ENCODE data around the gene RMND1.
A peak's percentile ranks its signal among the peaks of the same experiment; 100 is the strongest.

The RMND1 gene

GRCh38 chr6:151417477-151417876 is 34.4 kb downstream of the RMND1 start:
- no peak for DNase-seq (ENCODE audit: low read depth in 2 of 2)

- DNase-seq (ENCODE audit: low read depth in 2 of 2) = no peak
These were observed 37.2 kb downstream of the RMND1 start for GRCh38 chr6:151414641-151415260.

GRCh38 chr6:151413372-151414145 is 38.4 kb downstream of the RMND1 start:
- no peak for DNase-seq (ENCODE audit: low read depth in 2 of 2)

GRCh38 chr6:151412909-151413308 is 39.0 kb downstream of the RMND1 start:
- no peak for DNase-seq (ENCODE audit: low read depth in 2 of 2)

DNA sequence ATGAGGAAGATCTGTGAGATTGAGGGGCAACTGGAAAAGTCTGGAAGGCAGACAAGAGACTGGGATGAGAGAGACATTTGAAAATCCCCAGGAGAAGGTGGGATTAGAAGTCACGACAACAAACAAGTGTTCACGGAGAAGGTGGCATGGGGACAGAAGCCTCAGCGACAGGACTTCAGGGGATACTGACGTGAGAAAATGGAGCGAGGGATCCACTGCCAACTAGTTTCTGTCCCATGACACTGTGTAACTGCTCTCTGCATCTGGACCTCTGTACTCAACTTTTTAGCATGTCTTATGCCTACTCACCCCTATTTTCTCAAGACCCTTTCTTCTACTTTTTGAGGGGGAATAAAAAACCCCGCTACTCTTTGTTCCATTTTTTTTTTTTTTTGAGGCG is 42.2 kb downstream of the RMND1 start:
- no peak for DNase-seq (ENCODE audit: low read depth in 2 of 2)

GRCh38 chr6:151409260-151409659 is 42.7 kb downstream of the RMND1 start:
- DNase-seq (ENCODE audit: low read depth in 2 of 2) = no peak

DNA sequence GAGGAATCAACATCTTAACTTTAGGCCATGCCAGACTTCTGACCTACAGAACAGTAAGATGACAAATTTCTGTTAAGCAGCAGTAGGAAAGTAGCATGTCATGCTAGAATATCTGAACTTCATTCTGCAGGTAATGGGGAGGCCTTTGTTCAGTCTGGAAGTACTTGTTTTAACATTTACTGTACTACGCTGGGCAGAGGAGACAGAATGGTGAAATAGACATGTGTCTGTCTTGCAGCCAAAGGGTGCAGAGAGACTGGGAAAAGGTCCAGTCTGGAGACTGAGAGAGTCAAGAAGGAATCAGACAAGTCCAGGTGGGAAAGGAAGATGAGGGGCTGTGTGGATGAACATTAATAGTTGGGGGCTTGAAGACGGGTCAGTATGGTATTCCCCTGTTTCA is 43.1 kb downstream of the RMND1 start:
- no peak for DNase-seq (ENCODE audit: low read depth in 2 of 2)

DNA sequence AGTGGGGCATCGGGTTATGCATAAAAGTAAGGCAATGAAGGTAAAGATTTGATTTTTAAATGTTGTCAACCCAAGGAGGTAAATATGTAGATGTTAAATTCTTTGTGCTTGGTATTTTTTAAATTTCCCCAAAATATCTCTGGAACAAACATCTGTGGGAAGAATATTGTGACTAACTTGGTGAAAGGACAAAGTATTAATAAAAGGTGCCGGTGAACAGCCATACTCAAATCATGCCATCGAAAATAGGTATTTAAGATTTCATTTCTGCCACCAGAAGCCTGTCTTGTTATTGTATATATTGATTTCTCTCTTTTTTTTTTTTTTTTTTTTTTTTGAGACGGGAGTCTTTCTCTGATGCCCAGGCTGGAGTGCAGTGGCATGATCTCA is 48.0 kb downstream of the RMND1 start:
- DNase-seq (ENCODE audit: low read depth in 2 of 2) = no peak

DNA sequence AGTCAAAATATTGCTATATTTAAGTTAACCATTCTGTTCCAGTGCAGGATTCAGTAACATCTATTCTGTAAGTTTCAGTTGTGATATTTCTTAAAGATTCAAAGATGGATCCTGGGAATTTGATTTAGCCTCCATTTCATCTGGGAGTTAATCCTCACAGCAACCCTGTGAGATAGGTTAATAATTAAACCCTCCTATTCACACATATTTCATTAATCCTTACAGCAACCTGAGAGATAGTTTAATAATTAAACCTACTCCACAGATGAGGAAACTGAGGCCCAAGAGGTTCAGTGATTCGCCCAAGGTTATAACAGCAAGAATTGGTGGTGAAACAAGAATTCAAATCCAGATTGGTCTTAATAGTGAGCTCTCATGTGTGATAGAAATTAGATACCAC is 49.7 kb downstream of the RMND1 start:
- no peak for DNase-seq (ENCODE audit: low read depth in 2 of 2)

DNA sequence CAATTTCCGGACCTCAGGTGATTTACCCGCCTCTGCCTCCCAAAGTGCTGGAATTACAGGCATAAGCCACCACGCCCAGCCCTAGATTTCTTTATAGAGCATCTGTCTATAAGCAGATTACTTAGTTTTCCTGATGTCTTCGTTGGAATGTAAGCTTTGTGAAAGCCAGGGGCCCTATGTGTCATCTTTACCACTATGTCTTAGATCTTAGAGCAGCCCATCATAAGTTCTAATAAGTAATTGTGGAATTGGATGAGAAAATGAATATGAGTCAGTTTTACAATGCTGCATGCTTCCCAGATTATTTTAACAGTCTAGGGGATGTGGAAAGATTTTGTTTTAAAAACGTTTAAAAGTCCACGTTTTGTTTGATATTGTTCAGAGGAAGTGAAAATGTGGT is 51.5 kb downstream of the RMND1 start:
- no peak for DNase-seq (ENCODE audit: low read depth in 2 of 2)

DNA sequence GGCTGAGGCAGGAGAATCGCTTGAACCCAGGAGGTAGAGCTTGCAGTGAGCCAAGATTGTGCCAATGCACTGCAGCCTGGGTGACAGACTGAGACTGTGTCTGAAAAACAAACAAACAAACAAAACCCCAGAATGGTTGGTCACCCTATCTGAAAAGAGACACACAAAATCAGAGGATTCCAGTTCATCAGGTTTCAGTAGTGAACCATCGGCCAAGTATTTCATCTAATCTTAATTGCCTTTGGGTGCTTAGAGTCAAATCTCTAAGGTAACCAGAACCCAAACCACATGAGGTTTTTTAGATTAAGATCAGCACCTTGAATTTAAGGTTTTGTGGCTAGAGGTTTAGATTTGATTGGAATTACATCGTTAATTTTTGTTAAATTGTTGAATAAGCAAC is 52.2 kb downstream of the RMND1 start:
- no peak for DNase-seq (ENCODE audit: low read depth in 2 of 2)

- DNase-seq (ENCODE audit: low read depth in 2 of 2) = no peak
These were observed 58.5 kb downstream of the RMND1 start for GRCh38 chr6:151393410-151393809.

- DNase-seq (ENCODE audit: low read depth in 2 of 2) = no peak
These were observed 59.5 kb downstream of the RMND1 start for GRCh38 chr6:151392427-151392826.

GRCh38 chr6:151391471-151392413 is 60.2 kb downstream of the RMND1 start, which contains the start of gene ZBTB2:
Gene ZBTB2, minus strand, starts transcription at chr6:151391559. Its CDS starts 17,922 bp downstream, at chr6:151373637.
- DNase-seq (ENCODE audit: low read depth in 2 of 2) = peak; percentile 40 to 52

DNA sequence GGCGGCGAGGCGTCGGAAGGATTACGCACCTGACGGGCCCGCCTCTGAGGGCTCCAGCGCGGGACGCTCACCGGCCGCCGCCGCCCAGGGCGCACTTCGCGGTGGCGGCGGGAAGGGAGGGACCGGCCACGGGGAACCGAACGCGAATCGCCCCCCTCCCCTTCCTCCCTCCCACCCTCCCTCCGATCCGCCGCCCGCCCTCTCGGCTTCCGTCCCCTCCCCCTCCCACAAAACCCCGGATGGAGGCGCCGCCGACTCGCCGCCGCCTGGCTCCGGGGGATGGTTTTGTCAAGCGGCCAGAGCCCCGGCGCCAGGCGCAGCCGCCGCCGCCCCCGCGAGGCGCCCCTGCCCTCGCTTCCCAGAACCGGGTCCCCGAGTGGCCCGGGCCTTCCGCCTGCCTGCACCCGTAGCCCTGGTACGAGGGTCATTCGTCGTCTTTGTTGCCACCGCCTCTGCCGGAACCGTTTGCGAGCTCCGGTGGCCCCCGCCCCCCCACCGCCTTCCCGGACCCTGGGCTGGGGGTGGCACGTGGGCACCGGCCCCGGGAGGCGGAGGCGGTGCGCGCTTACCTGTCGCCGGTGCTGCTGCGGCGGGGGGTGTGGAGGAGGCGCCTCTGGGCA is 61.0 kb downstream of the RMND1 start:
- DNase-seq (ENCODE audit: low read depth in 2 of 2) = peak; percentile 63 to 69

DNA sequence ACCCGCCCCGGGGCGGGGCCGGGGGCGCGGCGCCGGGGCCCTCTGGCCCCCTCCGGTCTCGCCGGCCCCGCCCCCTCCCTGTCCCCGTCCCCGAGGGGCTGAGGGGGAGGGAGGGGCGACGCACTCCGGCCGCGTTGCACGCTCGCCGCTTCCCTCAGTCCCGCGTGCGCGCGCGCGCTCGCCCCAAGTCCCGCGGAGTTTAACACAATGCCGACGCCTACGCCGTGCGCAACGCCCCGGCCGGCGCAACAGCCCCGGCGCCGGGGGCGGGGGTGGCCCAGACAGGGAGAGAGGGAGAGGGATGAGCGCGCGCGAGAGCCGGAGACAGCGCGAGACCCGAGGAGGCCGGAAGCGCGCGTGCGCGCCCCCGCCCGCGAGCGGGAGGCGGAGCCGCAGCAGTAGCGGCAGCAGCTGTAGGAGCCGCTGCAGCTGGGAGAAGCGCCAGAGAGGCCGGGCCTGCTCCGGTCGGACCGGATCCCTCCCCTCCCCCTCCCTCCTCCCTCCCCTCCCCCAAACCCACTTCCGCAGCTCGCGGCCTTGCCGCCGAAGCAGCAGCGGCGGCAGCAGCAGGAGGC is 61.6 kb downstream of the RMND1 start:
- DNase-seq (ENCODE audit: low read depth in 2 of 2) = peak; percentile 95 to 99

GRCh38 chr6:151389618-151390275 is 62.2 kb downstream of the RMND1 start:
- no peak for DNase-seq (ENCODE audit: low read depth in 2 of 2)

DNA sequence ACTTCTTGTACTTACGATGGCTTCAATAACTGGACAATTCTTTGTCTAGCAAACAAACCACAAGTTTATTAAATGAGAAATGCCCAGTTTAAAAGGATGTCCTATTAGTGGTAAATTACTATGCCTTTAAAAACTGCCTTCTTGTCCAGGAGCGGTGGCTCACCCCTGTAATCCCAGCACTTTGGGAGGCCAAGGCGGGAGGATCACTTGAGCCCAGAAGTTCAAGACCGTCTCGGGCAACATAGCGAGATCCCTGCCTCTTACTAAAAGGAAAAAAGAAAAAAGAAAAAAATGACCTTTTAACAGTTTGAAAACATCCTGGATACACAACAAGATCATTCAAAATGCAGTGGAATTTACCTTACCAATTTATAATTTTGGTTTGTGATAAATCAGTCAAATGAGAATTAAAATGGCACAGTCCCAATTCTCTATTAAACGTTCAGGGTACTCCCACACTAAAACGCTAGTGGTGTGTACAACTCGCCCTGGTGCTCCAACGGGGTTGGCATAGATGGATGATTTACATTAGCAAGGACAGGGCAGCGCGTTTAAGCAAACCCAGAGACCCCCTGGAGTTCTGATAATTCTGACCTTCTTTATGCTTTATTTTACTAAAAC is 62.8 kb downstream of the RMND1 start:
- no peak for DNase-seq (ENCODE audit: low read depth in 2 of 2)

DNA sequence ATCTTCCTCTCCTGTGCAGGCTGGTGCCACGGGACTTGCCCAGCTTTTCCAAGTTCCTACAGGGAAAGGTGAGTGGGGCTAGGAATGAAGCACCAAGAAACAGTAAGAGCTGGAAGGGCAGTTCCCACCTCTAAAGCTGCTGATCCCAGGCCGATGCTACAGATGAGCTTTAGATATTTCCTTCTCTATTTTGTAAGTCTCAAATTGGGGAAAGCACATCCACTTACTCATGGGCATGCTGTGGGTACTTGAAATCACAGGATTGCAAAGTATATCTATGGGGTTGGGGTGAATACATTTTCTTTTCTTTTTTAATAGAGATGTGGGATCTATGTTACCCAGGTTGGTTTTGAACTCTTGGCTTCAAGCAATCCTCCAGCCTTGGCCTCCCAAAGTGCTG is 63.7 kb downstream of the RMND1 start:
- DNase-seq (ENCODE audit: low read depth in 2 of 2) = no peak

GRCh38 chr6:151387175-151387970 is 64.6 kb downstream of the RMND1 start:
- DNase-seq (ENCODE audit: low read depth in 2 of 2) = no peak
